Measurements from ENCODE around the gene ZNF438. TPM values are rescaled to one million over a fixed set of nuclear protein-coding genes. Genes with fewer than 3 reads are reported as not detected.

ZNF438 gene
- total and polyA plus RNA-seq, 2 of the 8 experiments (the other 6 are each of a cell fraction or from before 2014, with no cell fraction given), result 0.95 to 1.7 TPM

GRCh38 chr10:30798646-30799185 lies 232.9 kb downstream of the ZNF438 start:
- H2AFZ ChIP-seq (ENCODE audit: low read length), result no peak overlapping the region
- 86% methylated on average over 14 of the region's 14 CpGs; no CpG with 5 or more reads in 1 of the 2 experiments for WGBS, 2 experiments (ENCODE audit: extremely low coverage in 1 of 2, insufficient coverage in 1 of 2, insufficient read length in 1 of 2, insufficient replicate concordance in 2 of 2, low coverage in 1 of 2, low lambda C conversion rate in 2 of 2, missing lambda C conversion rate in 1 of 2)
- TF ChIP-seq RFX5 (IDR thresholded peaks at IDR 0.05; ENCODE audit: borderline replicate concordance, low read depth, low read length) (no peak), FOSL1 (IDR thresholded peaks at IDR 0.05; ENCODE audit: insufficient read depth, low read depth, low read length) (no peak), SIN3A (conservative IDR thresholded peaks at IDR 0.05 in 1 of 2, IDR thresholded peaks at IDR 0.05 in 1 of 2; ENCODE audit: low read depth in 1 of 2, low read length in 2 of 2) (no peak), YY1 (IDR thresholded peaks at IDR 0.05; ENCODE audit: low read depth, low read length) (no peak), GABPA (IDR thresholded peaks at IDR 0.05; ENCODE audit: borderline replicate concordance, insufficient read depth, low read length) (no peak), EZH2 (IDR thresholded peaks at IDR 0.05; ENCODE audit: low read depth, low read length, severe bottlenecking) (no peak), TCF12 (IDR thresholded peaks at IDR 0.05; ENCODE audit: low read depth, low read length) (no peak), TBP (IDR thresholded peaks at IDR 0.05; ENCODE audit: low read depth, low read length) (no peak), HDAC6 (IDR thresholded peaks at IDR 0.05; ENCODE audit: low read depth, low read length) (no peak), KDM5A (IDR thresholded peaks at IDR 0.05; ENCODE audit: low read length) (no peak), BRCA1 (IDR thresholded peaks at IDR 0.05; ENCODE audit: low read depth, low read length) (no peak), SIRT6 (IDR thresholded peaks at IDR 0.05; ENCODE audit: low read length) (no peak)

More at GRCh38 chr10:30798646-30799185, 232.9 kb downstream of the ZNF438 start:
- no peaks in the 10 kb centered on the region for H3K23me2 ChIP-seq (ENCODE audit: low read depth, low read length)
- H2BK15ac ChIP-seq (ENCODE audit: low read length), result no peak overlapping the region
- H2BK5ac ChIP-seq (ENCODE audit: low read depth, low read length), result no peak overlapping the region
- H2BK12ac ChIP-seq (ENCODE audit: low read depth, low read length), result no peak overlapping the region
- H3K27ac ChIP-seq (ENCODE audit: low read depth, low read length), result no peak overlapping the region
- H2BK20ac ChIP-seq (ENCODE audit: low read length), result no peak overlapping the region
- FAIRE-seq (no peak), DNase-seq (ENCODE audit: low read depth in 1 of 2, low spot score in 2 of 2) (no peak)
- no peak overlapping the region for H4K5ac ChIP-seq (ENCODE audit: insufficient read length, low read depth, low read length)
- no peak overlapping the region for H3K4me2 ChIP-seq (ENCODE audit: insufficient read depth in 1 of 2, low read depth in 2 of 2, low read length in 2 of 2)
- no peaks in the 10 kb centered on the region for H3K79me1 ChIP-seq (ENCODE audit: low read depth, low read length)
- H3K4ac ChIP-seq (replicated peaks; ENCODE audit: insufficient read length, low read depth, low read length), result no peak overlapping the region
- H3K18ac ChIP-seq (ENCODE audit: extremely low read depth, low read length), result no peak overlapping the region
- H3K14ac ChIP-seq (ENCODE audit: insufficient read length), result no peak overlapping the region
- H3K4me3 ChIP-seq (ENCODE audit: extremely low read depth in 1 of 4, insufficient read depth in 2 of 4, low read depth in 3 of 4, low read length in 4 of 4), result no peak overlapping the region
- ChIA-PET POLR2A (ENCODE audit: partially characterized antibody) (no interaction called here), CTCF (ENCODE audit: partially characterized antibody) (interaction anchor here (0.6 to 1.6 kb wide), 2 partner anchors 14 to 47 kb away, joined by 3 to 4 read pairs; no protein-coding TSS in a partner anchor)
- H3K27me3 ChIP-seq (replicated peaks in 1 of 4; ENCODE audit: control insufficient read depth in 3 of 4, extremely low read depth in 1 of 4, insufficient read depth in 3 of 4, low read length in 3 of 4), result no peaks in the 10 kb centered on the region
- H2AK5ac ChIP-seq (ENCODE audit: low read depth, low read length), result no peak overlapping the region
- no peak overlapping the region for H4K91ac ChIP-seq (replicated peaks; ENCODE audit: insufficient read length, low read length)
- H2BK120ac ChIP-seq (replicated peaks; ENCODE audit: low read depth, low read length), result no peak overlapping the region
- H4K8ac ChIP-seq (ENCODE audit: extremely low read depth, insufficient read depth, low read length), result no peak overlapping the region
- no peaks in the 10 kb centered on the region for H3K36me3 ChIP-seq (ENCODE audit: control insufficient read depth in 2 of 4, insufficient read depth in 4 of 4, low read length in 3 of 4)
- H3K79me2 ChIP-seq (ENCODE audit: control insufficient read depth in 1 of 2, insufficient read depth in 2 of 2, low read length in 2 of 2), result no peaks in the 10 kb centered on the region
- 0 out of 4 replicates have a peak, but pooled peaks cover 0 to 3% of the 10 kb centered on the region in 2 experiments for H3K9me3 ChIP-seq (ENCODE audit: insufficient read depth in 2 of 2, low read depth in 1 of 2, low read length in 1 of 2)
- no peak overlapping the region for H3K9ac ChIP-seq (replicated peaks in 1 of 4; ENCODE audit: extremely low read depth in 1 of 4, low read depth in 3 of 4, low read length in 3 of 4)
- H3K23ac ChIP-seq (ENCODE audit: insufficient read length), result no peak overlapping the region
- no peaks in the 10 kb centered on the region for H4K20me1 ChIP-seq (replicated peaks in 1 of 2; ENCODE audit: control insufficient read depth in 1 of 2, insufficient read depth in 2 of 2, low read length in 2 of 2)
- no peak overlapping the region for H3K56ac ChIP-seq (replicated peaks; ENCODE audit: insufficient read length, low read depth, low read length)
- H3K4me1 ChIP-seq (replicated peaks in 1 of 4; ENCODE audit: control insufficient read depth in 3 of 4, insufficient read depth in 4 of 4, low read length in 3 of 4), result no peaks in the 10 kb centered on the region; a peak in 1 of 7 replicates
